ENCODE measurements around the gene ARHGAP4.

Gene ARHGAP4

DNA sequence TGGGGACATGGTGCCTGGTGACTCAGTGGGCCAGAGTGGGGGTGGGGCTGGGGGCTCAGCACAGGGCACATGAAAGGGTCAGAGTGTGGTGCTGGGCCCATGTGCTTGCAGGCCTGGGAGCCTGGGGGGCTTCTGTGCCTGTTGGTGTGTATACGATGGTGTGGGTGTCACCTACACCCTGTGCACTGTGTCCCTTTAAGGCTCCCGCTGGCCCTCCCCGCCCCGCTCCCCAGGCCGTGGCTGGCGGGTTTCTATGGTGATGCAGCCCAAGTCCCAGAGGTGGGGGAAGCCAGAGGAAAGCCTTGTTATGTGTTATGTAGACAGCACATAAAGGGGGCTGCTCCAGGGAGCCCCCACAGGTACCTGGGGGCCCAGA lies 45.6 kb downstream of the ARHGAP4 start:
- DNase-seq (ENCODE audit: low read depth) = no peak

- no peak for DNase-seq (ENCODE audit: low read depth)
These were observed 46.2 kb downstream of the ARHGAP4 start for GRCh38 chrX:153879741-153880439.

- DNase-seq (ENCODE audit: low read depth) = no peak
These were observed 47.0 kb downstream of the ARHGAP4 start for GRCh38 chrX:153878969-153879653.

- DNase-seq (ENCODE audit: low read depth) = no peak
These were observed 47.7 kb downstream of the ARHGAP4 start for GRCh38 chrX:153878345-153878744.

- no peak for DNase-seq (ENCODE audit: low read depth)
These were observed 48.3 kb downstream of the ARHGAP4 start for GRCh38 chrX:153877571-153878261.

DNA sequence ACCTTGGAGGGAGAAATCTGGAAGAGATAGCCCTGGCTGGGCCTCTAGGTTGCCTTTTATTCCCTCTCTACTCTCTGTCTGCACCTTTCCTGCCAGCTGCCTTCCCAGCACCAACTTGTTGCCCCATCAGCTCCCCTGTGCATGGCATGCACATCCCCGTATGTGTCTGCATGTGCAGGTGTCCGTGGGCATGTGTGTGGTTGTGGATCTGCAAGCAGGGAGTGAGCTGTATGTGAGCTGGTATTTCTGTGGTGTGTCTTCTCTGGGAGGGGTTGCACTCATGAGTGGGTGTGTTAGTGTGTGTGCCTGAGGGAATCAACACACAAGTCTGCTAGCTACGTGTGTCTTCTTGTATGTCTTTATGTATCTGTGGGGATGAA lies 50.0 kb downstream of the ARHGAP4 start:
- no peak for DNase-seq (ENCODE audit: low read depth)

- peak; percentile 2 for DNase-seq (ENCODE audit: low read depth)
These were observed 50.5 kb downstream of the ARHGAP4 start for GRCh38 chrX:153875391-153876111.

GRCh38 chrX:153874366-153875125 lies 51.5 kb downstream of the ARHGAP4 start:
- no peak for DNase-seq (ENCODE audit: low read depth)

DNA sequence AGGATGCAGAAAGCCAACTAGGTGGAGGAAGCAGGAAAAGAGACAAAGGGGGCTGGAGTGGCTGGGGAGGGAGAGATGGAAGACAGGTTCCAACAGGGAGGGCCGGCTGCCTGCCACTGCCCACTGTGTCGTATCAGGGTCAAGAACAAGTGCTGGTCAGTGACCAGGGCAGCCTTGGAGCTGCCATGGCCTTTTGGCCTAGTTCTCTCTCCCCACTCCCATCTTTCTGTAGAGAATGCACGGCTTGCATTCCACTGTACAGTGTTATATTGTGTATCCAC lies 52.0 kb downstream of the ARHGAP4 start:
- no peak for DNase-seq (ENCODE audit: low read depth)

GRCh38 chrX:153873282-153874084 lies 52.6 kb downstream of the ARHGAP4 start:
- DNase-seq (ENCODE audit: low read depth) = no peak

GRCh38 chrX:153871946-153872878 lies 53.9 kb downstream of the ARHGAP4 start:
- no peak for DNase-seq (ENCODE audit: low read depth)

GRCh38 chrX:153871451-153871850 lies 54.6 kb downstream of the ARHGAP4 start:
- no peak for DNase-seq (ENCODE audit: low read depth)

DNA sequence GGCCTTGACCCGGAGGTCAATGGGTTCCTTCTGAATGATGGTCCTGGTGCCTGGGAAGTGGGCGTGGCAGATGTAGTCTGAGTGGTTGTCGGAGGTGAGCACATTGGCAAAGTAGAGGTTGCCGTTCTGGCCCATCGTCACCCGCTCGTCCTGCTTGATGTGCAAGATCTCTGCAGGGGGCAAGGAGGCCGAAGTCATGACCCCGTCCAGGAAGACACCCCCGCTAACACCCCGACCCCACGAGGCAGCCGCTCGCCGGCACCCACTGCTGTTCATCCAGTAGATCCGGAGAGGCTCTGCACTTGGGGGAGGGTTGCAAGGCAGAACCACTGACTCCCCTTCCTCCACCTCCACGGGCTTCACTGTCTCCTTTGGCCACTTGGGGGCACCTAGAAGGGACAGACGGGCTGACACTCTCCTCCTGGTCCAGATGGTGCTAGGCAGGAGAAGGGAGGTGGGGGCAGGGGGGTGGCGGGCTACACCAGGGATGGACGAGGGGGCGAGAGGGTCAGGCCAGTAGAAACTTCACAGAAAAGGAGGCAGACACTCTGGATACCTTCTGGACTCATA lies 55.2 kb downstream of the ARHGAP4 start:
- DNase-seq (ENCODE audit: low read depth) = no peak

DNA sequence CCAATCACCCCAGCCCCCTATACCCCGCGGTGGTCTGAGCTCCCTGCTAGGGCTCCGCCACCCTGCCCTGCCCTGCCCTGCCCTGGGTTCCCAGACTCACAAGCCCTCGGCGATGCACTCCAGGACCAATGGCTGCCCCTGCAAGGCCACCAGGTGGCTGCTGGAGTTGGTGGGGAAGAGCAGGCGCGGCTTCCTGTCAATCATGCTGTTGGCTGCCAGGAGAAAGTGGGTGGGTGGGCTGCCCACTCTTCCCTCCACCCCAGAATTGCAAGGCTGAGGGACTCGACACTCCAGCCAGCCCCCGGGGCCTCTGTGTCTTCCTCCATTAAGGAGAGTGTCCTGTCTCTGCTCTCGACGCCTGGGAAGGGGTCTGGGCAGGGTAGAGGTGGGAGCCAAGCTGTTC lies 55.8 kb downstream of the ARHGAP4 start:
- no peak for DNase-seq (ENCODE audit: low read depth)

DNA sequence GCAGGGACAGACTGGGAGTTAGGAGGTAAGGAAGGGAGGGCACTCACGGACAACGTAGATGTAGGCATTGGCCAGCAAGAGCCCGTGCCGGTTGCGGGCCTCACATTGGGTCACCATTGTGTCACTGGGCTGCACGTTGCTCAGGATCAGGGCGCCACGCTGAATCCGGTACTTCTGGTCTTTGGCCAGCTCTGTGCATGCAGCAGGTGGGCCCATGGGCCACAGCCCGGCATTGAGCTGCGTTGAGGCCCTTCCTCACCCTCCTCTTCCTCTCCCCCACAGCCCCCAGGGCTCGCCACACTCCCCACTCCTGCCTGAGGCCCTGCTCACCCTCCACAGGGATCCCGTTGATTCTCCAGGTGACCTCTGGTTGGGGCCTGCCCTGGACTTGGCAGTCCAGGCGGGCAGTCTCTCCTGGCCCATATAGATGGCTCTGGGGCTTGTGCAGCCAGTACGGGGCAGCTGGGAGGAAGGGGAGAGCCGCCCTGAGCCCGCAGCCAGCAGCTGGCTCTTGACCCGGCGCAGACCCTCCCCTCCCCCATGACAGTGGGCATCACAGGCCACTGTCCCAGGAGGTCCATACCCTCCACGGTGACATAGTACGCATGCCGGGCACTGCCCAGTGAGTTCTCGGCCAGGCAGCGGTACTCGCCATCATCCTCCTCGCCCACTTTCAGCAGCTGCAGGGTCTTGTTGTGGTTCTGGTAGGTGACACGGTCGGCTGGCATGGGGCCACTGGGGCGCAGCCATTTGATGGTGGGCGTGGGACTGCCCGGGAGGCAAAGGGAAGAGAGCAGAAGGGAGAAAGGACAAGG lies 56.4 kb downstream of the ARHGAP4 start:
- DNase-seq (ENCODE audit: low read depth) = no peak

DNA sequence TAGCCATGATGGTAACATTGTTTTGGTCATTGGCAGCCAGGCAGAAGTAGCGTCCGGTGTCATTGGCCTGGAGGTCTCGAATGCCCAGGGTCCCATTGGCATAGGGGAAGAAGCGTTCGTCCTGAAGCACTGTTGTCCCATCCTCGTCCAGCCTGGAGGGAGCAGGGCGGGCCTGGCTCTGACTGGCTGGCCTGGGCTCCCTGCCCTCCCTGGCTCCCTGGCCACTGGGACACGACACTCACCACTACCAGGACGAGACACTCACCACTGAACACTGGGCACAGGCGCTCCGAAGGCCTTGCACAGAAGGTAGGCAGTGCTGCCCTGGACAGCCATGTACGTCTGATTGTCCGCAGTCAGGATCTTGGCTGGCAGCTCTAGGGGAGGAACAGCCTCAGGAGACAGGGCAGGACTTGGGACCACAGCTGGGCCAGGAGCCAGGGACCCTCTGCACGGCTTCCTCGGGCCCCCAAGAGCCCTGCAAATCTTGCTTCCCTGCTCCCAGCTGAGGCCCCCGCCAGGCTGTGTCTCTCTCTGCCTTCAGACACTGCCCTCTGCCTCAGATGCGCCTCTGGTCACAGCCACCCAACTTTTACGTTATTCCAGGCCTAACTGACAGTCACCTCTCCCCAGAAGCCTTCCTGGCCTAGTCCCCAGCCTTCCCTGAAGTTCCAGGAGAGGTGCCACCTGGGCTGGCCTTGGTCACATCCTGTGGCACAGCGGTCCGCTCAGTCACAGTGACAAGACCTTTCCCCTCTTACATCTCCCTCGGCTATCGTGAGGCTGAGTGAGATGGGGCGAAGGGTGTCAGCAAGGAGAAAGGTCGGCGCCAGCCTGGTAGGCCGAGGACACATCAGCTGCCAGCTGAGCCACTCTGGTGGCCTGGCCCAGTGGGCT lies 57.2 kb downstream of the ARHGAP4 start:
- DNase-seq (ENCODE audit: low read depth) = no peak

GRCh38 chrX:153867671-153868070 lies 58.4 kb downstream of the ARHGAP4 start:
- DNase-seq (ENCODE audit: low read depth) = no peak

GRCh38 chrX:153867139-153867538 lies 58.9 kb downstream of the ARHGAP4 start:
- DNase-seq (ENCODE audit: low read depth) = no peak

All from stromal cell of bone marrow (primary cell).